GM12874 (cell line): ENCODE measurements around the gene CPHXL2.
A peak's percentile ranks its signal among the peaks of the same experiment; 100 is the strongest.

Experiments used
- TF ChIP-seq, protein P1 (sequence below): IDR thresholded peaks from 2 replicates; pipeline ENCODE4 v1.5.1; 2011; ENCODE audit warnings: low read depth, mild to moderate bottlenecking, control low read depth, low read length, moderate library complexity; ENCODE audit not compliant: insufficient read depth

Gene CPHXL2

DNA sequence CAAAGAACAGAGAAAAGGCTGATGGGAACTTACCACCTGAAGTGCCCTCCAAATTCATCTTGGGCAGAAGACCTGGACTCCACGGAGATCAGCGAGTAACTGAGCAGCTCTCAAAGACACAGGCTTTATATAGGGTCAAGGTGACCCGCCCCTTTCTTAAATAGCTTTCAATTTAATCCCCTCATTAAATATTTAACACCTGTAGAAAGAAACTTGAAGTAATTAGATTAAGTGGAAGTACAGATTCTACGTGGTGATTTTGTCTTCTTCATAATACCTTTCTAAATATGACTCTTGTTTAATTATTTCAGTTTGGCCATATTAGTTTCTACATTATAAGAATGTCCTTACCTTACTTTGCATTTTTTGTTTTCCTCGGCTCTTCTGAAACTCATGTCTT lies 24.6 kb upstream of the CPHXL2 start, which contains the start of gene DUXB:
Gene DUXB, minus strand, starts transcription at position 101 of the 400 bp plus-strand sequence. Its CDS starts 43 bp downstream, at position 58.
- TF ChIP-seq, protein P1, sequence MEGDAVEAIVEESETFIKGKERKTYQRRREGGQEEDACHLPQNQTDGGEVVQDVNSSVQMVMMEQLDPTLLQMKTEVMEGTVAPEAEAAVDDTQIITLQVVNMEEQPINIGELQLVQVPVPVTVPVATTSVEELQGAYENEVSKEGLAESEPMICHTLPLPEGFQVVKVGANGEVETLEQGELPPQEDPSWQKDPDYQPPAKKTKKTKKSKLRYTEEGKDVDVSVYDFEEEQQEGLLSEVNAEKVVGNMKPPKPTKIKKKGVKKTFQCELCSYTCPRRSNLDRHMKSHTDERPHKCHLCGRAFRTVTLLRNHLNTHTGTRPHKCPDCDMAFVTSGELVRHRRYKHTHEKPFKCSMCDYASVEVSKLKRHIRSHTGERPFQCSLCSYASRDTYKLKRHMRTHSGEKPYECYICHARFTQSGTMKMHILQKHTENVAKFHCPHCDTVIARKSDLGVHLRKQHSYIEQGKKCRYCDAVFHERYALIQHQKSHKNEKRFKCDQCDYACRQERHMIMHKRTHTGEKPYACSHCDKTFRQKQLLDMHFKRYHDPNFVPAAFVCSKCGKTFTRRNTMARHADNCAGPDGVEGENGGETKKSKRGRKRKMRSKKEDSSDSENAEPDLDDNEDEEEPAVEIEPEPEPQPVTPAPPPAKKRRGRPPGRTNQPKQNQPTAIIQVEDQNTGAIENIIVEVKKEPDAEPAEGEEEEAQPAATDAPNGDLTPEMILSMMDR: no peak

DNA sequence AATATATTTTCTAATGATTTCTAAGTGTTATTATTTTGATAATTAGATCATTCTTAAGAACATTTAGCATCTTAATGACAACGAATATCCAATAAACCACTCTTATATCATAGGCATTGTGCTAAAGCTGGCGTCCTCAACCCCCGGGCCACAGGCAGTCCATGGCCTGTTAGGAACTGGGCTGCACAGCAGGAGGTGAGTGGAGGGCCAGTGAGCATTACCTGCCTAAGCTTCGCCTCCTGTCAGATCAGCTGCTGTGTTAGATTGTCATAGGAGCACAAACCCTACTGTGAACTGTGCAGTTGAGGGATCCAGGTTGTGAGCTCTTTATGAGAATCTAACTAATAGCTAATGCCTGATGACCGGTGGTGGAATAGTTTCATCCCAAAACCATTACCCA lies 20.8 kb upstream of the CPHXL2 start:
- TF ChIP-seq, protein P1: no peak

DNA sequence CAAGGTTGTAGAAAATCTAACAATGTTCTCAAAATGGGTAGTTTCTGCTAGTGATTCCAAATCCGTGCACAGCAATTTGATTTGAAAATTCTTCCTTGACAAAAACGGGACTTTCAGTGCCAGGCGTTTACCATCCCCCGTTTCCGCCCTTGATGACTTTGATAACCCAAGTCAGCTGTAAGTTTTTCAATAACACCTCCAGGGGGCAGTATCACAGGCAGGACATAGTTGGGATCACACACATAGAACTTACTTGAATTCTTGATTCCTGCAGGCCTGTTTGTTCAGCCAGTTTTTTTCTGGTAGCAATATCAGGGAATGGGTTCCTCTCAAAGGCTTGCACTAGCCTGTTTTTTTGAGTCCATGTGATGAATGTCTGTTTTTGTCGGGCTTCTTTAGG lies 18.9 kb upstream of the CPHXL2 start:
- TF ChIP-seq, protein P1: peak; percentile 15; the same call in 1 of the 2 replicates

DNA sequence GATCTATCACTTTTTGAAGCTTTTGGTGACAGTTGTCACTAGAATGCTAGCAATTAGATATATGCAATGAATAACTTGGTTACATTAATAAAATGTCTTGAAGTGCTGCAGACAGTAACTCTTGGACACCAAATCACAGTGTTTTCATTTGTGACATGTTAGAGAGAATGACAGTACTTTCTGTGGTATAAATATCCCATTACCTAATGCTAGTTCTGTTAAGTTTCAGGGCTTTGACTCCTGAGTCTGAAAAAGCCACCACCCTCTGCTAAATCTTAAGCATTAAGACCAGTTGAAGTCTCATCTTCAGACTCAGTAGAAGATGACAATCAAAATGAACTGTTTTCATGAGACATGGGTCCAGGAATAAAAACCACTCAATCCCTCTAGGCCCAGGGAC lies 10.6 kb upstream of the CPHXL2 start:
- TF ChIP-seq, protein P1: no peak

DNA sequence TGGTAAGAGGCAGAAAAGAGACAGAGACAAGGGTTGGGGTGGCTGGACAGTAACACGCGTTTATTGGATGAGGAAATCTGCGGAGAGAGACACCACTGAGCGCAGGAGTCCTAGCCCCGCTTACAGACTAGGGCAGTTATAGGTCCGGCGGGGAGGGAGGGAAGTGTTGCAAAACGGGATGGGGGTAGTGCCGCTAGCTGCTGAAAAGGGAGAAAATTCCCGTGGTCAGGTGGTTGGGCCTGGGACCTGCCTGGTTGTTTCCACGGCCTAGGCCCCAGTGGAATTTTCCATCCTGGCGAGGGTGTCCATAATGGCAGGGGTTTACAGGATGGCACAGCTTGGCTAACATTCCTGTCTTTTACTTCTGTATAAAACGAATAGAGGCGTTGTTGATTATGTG lies 5.5 kb upstream of the CPHXL2 start:
- TF ChIP-seq, protein P1: no peak

DNA sequence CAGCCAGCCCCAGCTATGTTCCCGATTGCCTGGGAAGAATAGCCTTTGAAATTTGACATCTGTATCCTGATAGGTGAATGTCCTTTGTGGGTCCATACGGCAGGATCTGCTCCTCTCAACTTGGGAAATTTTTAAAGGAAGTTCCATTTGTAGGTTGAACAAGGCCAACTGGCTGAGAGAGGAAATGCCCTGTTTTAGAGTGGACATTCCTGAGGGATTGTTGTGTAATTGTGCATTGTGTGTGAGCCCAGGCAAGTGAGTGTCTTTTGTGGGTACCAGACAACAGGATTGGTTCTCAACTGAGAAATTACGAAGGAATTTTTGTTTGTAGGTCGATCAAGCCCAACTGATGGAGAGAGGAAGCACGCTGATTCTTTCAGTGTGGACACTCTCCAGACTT lies 2.6 kb upstream of the CPHXL2 start:
- TF ChIP-seq, protein P1: no peak

DNA sequence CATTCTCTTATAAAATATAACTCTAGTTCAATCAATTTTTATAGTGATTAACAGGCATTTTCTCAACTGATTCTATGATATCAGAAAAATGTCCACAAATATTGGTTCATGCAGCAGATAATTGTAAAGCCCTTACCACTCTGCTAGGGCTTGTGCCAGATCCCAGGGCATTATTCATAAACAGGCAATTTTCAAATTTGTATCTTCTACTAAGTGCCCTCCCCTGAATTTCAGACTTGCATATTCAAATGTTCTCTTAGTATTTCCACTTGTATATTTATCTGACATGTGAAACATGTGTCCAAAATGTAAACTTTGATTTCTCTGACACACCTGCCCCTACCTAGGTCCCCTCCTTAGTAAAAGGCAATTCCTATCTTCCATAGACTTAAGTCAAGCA lies 9.3 kb downstream of the CPHXL2 start:
- TF ChIP-seq, protein P1: no peak
